HG03175 (cell line): ENCODE data around the gene SUSD4.
"Not testable (repeated sequence)": the region's sequence is repeated elsewhere in the genome, so short reads cannot be mapped to it uniquely, and the experiment has no call there.

Source experiments
- ATAC-seq: cut with Tn5 transposase; IDR thresholded peaks from one replicate; pipeline ENCODE4 v1.9.1; 2021; ENCODE audit warnings: mild to moderate bottlenecking, moderate library complexity; ENCODE audit not compliant: unreplicated experiment

Gene SUSD4

GRCh38 chr1:223363856-223364684 lies at the start of gene SUSD4:
Gene SUSD4, minus strand, starts transcription at chr1:223364176. Its CDS starts 751 bp downstream, at chr1:223363425.
- peak; percentile 66 for ATAC-seq

- no peak for ATAC-seq
These were observed 49.2 kb upstream of the SUSD4 start for GRCh38 chr1:223413216-223413615.

- ATAC-seq = no peak
These were observed 47.7 kb upstream of the SUSD4 start for GRCh38 chr1:223411710-223412109.

- no peak for ATAC-seq
These were observed 47.3 kb upstream of the SUSD4 start for GRCh38 chr1:223411309-223411708.

- ATAC-seq = no peak
These were observed 46.1 kb upstream of the SUSD4 start for GRCh38 chr1:223410036-223410435.

GRCh38 chr1:223405507-223405906 lies 41.5 kb upstream of the SUSD4 start:
- ATAC-seq = no peak

GRCh38 chr1:223403184-223403815 lies 39.3 kb upstream of the SUSD4 start:
- ATAC-seq = no peak

GRCh38 chr1:223402790-223403142 lies 38.8 kb upstream of the SUSD4 start:
- no peak for ATAC-seq

- ATAC-seq = no peak
These were observed 38.2 kb upstream of the SUSD4 start for GRCh38 chr1:223401873-223402789.

- ATAC-seq = not testable (repeated sequence)
These were observed 35.4 kb upstream of the SUSD4 start for GRCh38 chr1:223399393-223399792.

GRCh38 chr1:223394706-223395105 lies 30.7 kb upstream of the SUSD4 start:
- no peak for ATAC-seq

GRCh38 chr1:223394242-223394641 lies 30.3 kb upstream of the SUSD4 start:
- ATAC-seq = no peak

- ATAC-seq = no peak
These were observed 29.6 kb upstream of the SUSD4 start, which contains the start of gene CCDC185 for GRCh38 chr1:223393275-223394214. Gene CCDC185, plus strand, starts transcription at chr1:223393415. Its CDS starts 61 bp downstream, at chr1:223393476.

- ATAC-seq = no peak
These were observed 26.6 kb upstream of the SUSD4 start for GRCh38 chr1:223390618-223391017.

GRCh38 chr1:223386013-223386412 lies 22.0 kb upstream of the SUSD4 start:
- ATAC-seq = no peak

GRCh38 chr1:223378754-223379153 lies 14.8 kb upstream of the SUSD4 start:
- no peak for ATAC-seq

GRCh38 chr1:223374064-223374610 lies 10.2 kb upstream of the SUSD4 start:
- ATAC-seq = no peak

GRCh38 chr1:223364685-223365382 lies 858 bp upstream of the SUSD4 start:
- ATAC-seq = peak; percentile 17
